ENCODE data around the gene TRIM5.

DNA sequence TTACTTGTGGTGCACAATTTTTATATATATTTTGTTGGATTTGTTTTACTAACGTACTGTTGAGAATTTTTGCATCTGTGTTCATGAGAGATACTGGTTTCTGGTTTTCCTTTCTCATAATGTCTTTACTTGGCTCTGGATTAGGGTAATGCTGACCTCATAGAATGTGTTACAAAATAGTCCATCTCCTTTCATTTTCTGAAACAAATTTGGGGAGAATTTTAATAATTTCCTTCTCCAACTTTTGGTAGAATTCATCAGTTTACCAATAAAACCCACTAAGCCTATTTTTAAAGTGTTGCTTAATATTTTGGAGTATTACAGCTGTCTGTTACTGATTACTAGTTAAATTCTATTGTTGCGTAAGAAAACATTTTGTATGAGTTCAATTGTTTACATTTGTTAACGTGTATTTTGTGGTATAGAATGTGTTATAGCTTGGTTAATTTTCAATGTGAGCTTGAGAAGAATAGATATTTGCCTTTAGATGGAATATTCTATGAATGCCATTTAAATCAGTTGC is 16.2 kb upstream of the TRIM5 start:
- TF ChIP-seq, protein P1, sequence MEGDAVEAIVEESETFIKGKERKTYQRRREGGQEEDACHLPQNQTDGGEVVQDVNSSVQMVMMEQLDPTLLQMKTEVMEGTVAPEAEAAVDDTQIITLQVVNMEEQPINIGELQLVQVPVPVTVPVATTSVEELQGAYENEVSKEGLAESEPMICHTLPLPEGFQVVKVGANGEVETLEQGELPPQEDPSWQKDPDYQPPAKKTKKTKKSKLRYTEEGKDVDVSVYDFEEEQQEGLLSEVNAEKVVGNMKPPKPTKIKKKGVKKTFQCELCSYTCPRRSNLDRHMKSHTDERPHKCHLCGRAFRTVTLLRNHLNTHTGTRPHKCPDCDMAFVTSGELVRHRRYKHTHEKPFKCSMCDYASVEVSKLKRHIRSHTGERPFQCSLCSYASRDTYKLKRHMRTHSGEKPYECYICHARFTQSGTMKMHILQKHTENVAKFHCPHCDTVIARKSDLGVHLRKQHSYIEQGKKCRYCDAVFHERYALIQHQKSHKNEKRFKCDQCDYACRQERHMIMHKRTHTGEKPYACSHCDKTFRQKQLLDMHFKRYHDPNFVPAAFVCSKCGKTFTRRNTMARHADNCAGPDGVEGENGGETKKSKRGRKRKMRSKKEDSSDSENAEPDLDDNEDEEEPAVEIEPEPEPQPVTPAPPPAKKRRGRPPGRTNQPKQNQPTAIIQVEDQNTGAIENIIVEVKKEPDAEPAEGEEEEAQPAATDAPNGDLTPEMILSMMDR (IDR thresholded peaks at IDR 0.05; ENCODE audit: insufficient read depth, low read length): no peak
- TF ChIP-seq SPI1 (IDR thresholded peaks at IDR 0.05; ENCODE audit: borderline replicate concordance, low read depth) (no peak), POLR2AphosphoS5 (IDR thresholded peaks at IDR 0.05; ENCODE audit: low read depth) (no peak)

Data from HL-60 (cell line).